Retina (tissue), 1 donor: ENCODE results near the gene ZCCHC2.

ENCODE experiments used
- DNase-seq: peaks from one replicate; pipeline ENCODE4 v3.0.0-alpha.2; 2016

The ZCCHC2 gene

GRCh38 chr18:62583376-62583775 lies 60.6 kb downstream of the ZCCHC2 start:
- DNase-seq, result no peak

DNA sequence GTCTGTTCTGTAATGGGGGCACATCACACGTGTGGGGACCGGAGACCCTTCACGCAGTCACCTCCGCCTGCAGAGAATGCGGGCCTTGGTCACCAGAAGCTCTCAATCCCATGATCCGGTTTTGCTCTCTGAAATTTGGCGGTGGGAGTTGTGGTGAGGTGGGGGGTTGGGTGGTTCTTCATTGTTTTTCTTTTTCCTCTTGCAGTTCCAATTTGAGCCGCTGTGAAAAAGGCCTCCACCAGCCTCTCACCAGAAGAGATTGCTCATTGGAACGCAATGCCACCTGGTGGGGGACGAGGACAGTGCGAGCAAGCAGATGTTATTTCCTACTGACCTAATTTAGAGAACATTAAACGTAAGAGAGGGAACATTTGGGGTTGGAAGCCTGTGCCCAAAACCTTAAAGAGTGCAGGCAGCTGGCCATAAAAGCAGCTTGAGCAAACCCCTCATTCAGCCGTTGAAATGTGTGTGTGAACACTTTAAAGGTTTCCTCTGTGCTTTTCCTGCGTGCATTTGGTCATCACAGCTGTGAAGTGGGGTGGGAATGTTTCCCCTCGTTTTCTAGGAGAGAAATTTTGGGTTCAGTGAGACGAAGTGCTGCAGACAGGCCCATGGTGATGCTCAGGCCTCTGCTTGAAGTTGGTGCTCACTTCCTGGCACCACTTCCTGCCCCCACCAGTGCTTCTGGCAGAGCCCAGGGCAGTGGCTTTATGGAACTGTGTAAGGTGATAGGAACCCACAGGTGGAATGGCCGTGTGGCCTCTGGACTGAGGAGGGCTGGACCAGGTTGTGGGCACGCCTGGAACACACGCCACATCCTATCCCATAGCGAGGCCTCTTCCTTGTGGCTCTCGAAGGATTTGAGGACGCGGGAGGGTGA lies 61.7 kb downstream of the ZCCHC2 start:
- DNase-seq, result peak; percentile 91

DNA sequence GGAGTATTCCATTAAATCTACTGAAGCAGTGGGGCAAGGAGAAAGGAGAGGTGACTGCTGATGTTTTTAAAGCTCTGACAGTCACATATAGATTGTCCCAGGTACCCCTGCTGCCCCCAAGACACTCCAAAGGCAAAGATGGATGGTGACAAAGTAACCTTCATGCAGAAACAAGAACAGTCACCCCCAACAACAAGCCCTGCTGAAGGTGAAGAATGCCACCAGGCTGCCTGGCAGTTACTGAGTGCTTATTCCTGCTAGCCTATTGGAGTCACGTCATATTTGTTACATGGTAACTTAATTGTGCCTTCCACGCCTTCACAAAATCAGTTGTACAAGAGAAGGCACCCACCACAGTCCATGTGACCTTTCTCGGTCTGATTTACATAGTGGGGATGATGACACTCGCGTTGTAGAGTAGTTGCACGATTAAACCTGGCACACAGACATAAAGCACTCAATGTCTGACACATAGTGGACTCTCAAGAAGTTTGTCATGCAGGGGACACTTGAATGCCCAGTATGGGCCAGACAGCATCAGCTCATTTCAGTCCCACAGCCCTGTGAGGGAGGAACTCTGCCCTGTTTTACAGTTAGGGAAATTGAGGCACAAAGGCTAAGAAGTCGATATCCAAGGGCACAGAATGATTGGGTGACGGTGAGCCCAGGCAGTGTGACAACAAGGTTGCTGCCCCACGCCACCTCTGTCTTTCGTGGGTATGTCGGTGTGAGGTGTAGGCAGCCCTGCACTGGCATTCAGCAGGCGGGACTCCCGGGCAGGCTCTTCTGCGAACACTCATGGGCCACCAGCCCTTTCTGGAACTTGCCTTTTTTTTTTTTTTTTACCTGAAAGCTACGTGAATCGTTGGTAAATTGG lies 62.7 kb downstream of the ZCCHC2 start:
- no peak for DNase-seq

DNA sequence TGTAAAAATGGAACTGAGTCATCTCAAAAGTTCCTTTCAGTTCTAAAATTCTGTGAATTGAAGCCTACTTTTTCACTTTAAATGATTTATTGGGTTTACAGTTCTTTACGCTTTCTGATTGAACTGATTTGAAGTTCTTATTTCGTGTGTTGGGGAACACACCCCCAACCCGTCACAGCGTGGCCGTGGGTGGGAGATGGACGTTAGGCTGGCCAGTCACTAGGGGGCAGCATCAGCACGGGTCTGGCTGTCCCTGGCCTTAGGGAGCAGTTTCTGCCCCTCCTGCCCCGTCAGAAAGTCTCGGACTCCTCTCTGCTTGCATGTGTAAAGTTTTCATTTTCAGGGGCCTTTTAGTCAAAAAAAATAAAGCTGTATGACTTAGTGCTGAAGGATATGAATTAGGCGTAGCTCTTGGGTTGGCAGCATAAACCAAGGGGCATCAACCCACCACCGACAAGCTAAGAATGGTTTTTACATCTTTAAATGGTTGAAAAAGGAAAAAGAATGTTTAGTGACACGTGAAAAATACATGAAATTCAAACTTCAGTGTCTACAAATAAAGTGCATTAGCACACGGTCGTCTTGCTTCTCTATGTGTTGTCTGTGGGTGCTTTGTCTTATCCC lies 63.4 kb downstream of the ZCCHC2 start:
- peak; percentile 85 for DNase-seq

GRCh38 chr18:62586781-62587487 lies 64.1 kb downstream of the ZCCHC2 start:
- DNase-seq, result no peak

DNA sequence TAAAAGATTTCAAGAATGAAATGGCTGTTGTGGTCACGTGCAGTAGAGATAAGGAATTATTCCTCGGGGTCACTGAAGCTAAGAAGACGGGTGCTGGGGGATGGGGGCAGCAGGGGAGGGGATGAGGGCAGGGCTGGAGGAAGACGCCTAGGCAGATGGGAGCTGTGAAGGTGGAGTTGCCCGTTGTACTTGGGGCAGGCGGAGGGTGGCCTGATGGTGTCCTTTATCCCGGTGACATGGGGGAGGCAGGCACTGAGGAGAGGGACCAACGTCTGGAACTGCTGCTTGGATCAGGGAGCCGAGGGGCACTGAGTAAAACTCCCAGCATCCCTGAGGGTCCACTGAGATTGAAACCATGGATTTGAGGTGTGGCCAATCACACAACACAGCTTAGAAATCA lies 64.9 kb downstream of the ZCCHC2 start:
- DNase-seq, result no peak

DNA sequence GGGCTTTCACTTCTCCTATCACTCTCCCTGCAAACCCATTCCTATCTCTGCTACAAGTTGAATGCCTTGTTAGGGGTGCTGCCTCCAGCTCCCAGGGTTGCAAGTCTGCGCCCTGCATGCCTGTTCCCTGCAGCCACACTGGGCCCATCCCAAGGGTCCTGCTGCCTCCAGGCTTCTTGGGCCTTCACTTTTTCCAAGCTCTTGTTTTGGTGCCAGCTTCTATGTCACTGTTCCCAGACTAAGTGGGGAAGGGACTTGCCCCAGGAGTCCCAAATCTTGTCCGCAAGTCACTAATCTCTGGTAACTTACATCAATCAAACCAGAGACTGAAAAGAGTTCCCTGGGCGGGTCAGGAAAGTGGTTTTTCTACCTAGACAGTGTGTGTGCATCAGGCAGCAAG lies 65.4 kb downstream of the ZCCHC2 start:
- DNase-seq, result no peak

- no peak for DNase-seq
Measured at GRCh38 chr18:62590799-62591590, 68.2 kb downstream of the ZCCHC2 start.

DNA sequence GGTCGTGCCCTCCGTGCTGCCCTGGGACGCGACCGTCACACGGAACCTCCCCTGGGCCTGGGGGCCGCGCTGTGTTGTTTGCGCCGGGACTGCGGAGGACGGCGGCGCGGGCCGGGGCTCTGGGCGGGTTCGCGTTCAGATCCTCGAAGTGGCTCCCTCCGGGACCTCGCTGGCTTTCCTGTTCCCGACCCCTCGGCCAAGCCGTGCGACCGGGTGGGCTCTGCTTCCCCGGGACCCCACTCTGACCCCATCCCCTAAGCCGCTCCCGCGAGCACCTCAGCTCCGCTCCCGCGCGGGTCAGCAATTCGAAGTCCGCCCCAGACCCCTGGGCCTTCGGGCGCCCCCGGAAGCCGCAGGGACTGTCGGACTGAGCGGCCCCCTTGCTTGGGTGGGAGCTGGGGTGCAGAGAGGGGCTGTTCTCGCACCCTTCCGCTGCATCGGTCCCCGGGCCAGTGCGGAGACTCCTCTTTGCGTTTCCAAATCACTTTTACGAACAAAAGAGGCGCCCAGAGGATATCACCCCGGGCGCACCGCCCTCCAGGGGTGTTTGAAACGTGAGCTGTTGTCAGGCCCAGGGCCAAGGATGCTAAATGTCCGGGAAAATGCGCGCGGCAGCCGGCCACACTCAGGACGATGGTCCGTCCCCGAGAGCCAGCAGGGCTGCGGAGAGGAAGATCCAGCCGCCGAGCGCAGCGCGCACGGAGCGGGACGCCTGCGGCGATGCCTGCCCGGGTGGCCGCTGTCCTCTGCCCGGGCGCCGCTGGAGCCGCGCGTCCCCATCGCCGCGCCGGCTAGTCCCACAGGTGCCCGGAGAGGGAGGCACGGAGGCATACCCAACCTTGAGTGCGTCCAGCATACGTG lies 73.5 kb downstream of the ZCCHC2 start:
- peak; percentile 83 for DNase-seq

- DNase-seq, result peak; percentile 46
Measured at GRCh38 chr18:62601871-62602270, 79.0 kb downstream of the ZCCHC2 start.

- DNase-seq, result no peak
Measured at GRCh38 chr18:62602706-62603105, 79.9 kb downstream of the ZCCHC2 start.

- DNase-seq, result no peak
Measured at GRCh38 chr18:62603211-62603610, 80.4 kb downstream of the ZCCHC2 start.

DNA sequence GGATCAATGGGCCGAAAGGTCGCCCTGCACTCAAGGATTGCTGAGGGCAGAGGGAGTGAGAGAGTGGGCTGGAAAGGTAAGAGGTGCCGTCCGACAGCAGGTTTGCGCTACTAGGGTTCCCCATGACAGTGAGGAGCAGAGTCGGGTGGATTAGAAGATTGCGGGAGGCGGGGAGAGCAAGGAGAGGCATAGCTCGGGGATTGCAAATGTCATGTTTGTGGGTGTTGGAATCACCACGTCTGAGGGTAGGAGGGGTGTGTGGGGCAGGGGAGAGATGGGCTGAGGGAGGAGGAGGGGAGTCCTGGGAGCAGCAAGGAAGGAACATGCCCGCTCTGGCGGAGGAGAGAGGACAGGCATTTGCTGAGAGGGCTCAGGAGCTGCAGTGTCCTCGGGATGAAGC lies 81.2 kb downstream of the ZCCHC2 start:
- no peak for DNase-seq

DNA sequence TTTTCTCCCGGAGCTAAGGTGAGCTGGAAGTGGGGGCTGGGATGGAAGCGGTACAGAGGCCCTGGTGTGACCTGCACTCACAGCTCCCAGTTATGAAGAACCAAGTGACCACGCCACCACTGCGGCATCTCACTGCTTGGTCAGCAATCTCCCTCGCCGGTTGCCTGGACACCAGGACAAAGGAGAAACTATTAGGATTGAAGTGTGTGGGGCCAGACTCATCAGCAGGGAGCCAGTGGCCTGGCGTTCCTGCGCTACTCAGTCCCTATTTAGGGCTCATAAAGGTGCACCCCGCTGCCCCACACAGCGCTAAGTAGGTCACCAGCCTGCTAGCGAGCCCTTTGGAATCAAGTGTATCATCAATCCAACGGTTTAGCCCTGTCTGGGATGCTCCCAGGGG lies 82.9 kb downstream of the ZCCHC2 start:
- DNase-seq, result peak; percentile 75

GRCh38 chr18:62606106-62606505 lies 83.3 kb downstream of the ZCCHC2 start:
- no peak for DNase-seq

GRCh38 chr18:62607302-62607701 lies 84.5 kb downstream of the ZCCHC2 start:
- no peak for DNase-seq

- DNase-seq, result no peak
Measured at GRCh38 chr18:62607708-62608428, 85.0 kb downstream of the ZCCHC2 start.

- no peak for DNase-seq
Measured at GRCh38 chr18:62609764-62610163, 86.9 kb downstream of the ZCCHC2 start.

DNA sequence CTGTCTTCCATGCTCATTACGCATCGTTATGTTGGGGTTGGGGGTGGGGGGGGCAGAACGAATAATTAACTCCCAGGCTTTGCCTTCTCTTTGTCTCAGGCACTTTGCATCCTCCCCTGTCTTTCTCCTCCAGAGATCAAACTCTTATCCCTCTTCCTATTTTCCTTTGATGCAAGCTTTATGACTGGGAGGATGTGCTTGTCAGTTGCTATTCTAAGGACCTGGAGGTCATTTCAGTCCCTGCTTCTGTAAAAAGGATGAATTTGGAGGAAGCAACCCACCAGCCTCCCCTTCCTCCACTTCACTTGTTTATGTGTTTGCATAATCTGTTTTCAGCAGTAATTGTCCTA lies 87.5 kb downstream of the ZCCHC2 start:
- no peak for DNase-seq

GRCh38 chr18:62610701-62611411 lies 88.0 kb downstream of the ZCCHC2 start:
- peak; percentile 78 for DNase-seq
